K562 (cell line): ENCODE measurements around the gene RNF2.
"Not testable (repeated sequence)": the region's sequence is repeated elsewhere in the genome, so short reads cannot be mapped to it uniquely, and the experiment has no call there.

Source experiments
- CEBPB ChIP-seq: fragments of 450-650 bp; IDR thresholded peaks from 2 replicates; pipeline ENCODE4 v1.6.1; 2016; ENCODE audit warnings: missing genetic modification characterization, missing compliant biosample characterization
- CTCF ChIP-seq, 3 experiments: IDR thresholded peaks in 2 of 3; conservative IDR thresholded peaks in 1 of 3; 2 replicates each; pipeline ENCODE4 v1.5.1; 2011 to 2012; ENCODE audit warnings: low read length in 3 of 3, mild to moderate bottlenecking in 3 of 3, control low read depth in 2 of 3, improper control_type of control experiment in 1 of 3, inconsistent platforms in 1 of 3, low read depth in 1 of 3, mixed read lengths in 1 of 3, moderate library complexity in 1 of 3; ENCODE audit not compliant: insufficient read depth in 2 of 3
- PTRF ChIP-seq: fragments of 450-650 bp; IDR thresholded peaks from 2 replicates; pipeline ENCODE4 v1.6.1; 2016; ENCODE audit warnings: mild to moderate bottlenecking, missing genetic modification characterization, missing compliant biosample characterization
- SP2 ChIP-seq: IDR thresholded peaks from 2 replicates; pipeline ENCODE4 v1.6.1; 2011; ENCODE audit warnings: mild to moderate bottlenecking, low read depth, low read length, moderate library complexity; ENCODE audit not compliant: poor library complexity, severe bottlenecking; ENCODE audit errors: extremely low read depth
- ZBTB8A ChIP-seq: fragments of 450-650 bp; IDR thresholded peaks from 2 replicates; pipeline ENCODE4 v1.6.1; 2018; ENCODE audit warnings: mild to moderate bottlenecking, moderate library complexity; ENCODE audit not compliant: partially characterized antibody
- ZNF324 ChIP-seq: fragments of 250-450 bp; sonication (Bioruptor Pico); IDR thresholded peaks from 2 replicates; pipeline ENCODE4 v1.4.0; 2020; ENCODE audit warnings: mild to moderate bottlenecking

- TF ChIP-seq PTRF (tag); CTCF (IDR thresholded peaks at IDR 0.05 in 2 of 3, conservative IDR thresholded peaks at IDR 0.05 in 1 of 3; ENCODE audit: insufficient read depth in 2 of 3, low read depth in 1 of 3, low read length in 3 of 3); ZNF324 (CRISPR knock-in tag); CEBPB (tag); SP2; ZBTB8A: not testable (repeated sequence)
Measured at GRCh38 chr1:184999974-185000373, 45.4 kb upstream of the RNF2 start.
